GM18505 (cell line): ENCODE measurements around the gene TBCEL.

ENCODE experiments used
- ATAC-seq: cut with Tn5 transposase; IDR thresholded peaks from one replicate; pipeline ENCODE4 v1.9.1; 2021; ENCODE audit not compliant: unreplicated experiment
- POLR2A ChIP-seq: IDR thresholded peaks from 4 replicates; pipeline ENCODE4 v1.6.1; 2011; ENCODE audit warnings: borderline replicate concordance; ENCODE audit not compliant: insufficient read depth, insufficient read length; ENCODE audit errors: extremely low read depth

Gene TBCEL

GRCh38 chr11:121090145-121090721, 66.3 kb downstream of the TBCEL start:
- no peak for TF ChIP-seq POLR2A
- no peak for ATAC-seq

- ATAC-seq: no peak
- no peak for TF ChIP-seq POLR2A
These were observed 67.7 kb downstream of the TBCEL start for GRCh38 chr11:121091492-121092152.

DNA sequence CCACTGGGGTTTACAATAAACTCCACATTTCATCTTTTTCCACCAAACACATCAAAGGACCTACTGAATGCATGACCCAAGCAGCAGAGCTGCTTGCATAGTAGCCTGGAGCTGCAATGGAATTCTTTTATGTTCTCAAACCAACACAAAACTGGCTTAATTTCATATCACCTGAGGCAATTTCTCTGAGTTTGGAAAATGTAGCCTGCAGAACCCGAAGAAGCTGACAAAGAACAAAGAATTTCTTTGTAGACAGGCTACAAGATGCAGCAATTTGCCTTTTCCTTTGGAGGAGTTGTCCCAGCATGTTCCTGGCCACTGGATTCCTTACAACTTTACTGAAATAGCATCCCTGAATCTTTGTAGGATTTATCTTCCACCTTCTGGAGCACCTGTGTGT, 71.7 kb downstream of the TBCEL start:
- no peak for TF ChIP-seq POLR2A
- no peak for ATAC-seq

GRCh38 chr11:121099364-121099763, 75.5 kb downstream of the TBCEL start:
- no peak for ATAC-seq
- no peak for TF ChIP-seq POLR2A

GRCh38 chr11:121099885-121100284, 76.0 kb downstream of the TBCEL start:
- no peak for ATAC-seq
- TF ChIP-seq POLR2A: no peak

GRCh38 chr11:121100943-121101342, 77.0 kb downstream of the TBCEL start, which contains the start of gene TECTA:
TSS of gene TECTA (plus strand) at chr11:121101243. CDS start at chr11:121102666, 1,423 bp downstream.
- ATAC-seq: no peak
- TF ChIP-seq POLR2A: no peak

GRCh38 chr11:121104312-121104762, 80.4 kb downstream of the TBCEL start:
- ATAC-seq: no peak
- TF ChIP-seq POLR2A: no peak

- TF ChIP-seq POLR2A: no peak
- no peak for ATAC-seq
These were observed 81.2 kb downstream of the TBCEL start for GRCh38 chr11:121105063-121105480.

GRCh38 chr11:121105481-121106195, 81.7 kb downstream of the TBCEL start:
- ATAC-seq: no peak
- no peak for TF ChIP-seq POLR2A

- ATAC-seq: no peak
- no peak for TF ChIP-seq POLR2A
These were observed 82.9 kb downstream of the TBCEL start for GRCh38 chr11:121106812-121107211.

- no peak for TF ChIP-seq POLR2A
- ATAC-seq: no peak
These were observed 84.5 kb downstream of the TBCEL start for GRCh38 chr11:121108413-121108812.

GRCh38 chr11:121109471-121109870, 85.6 kb downstream of the TBCEL start:
- no peak for ATAC-seq
- TF ChIP-seq POLR2A: no peak

DNA sequence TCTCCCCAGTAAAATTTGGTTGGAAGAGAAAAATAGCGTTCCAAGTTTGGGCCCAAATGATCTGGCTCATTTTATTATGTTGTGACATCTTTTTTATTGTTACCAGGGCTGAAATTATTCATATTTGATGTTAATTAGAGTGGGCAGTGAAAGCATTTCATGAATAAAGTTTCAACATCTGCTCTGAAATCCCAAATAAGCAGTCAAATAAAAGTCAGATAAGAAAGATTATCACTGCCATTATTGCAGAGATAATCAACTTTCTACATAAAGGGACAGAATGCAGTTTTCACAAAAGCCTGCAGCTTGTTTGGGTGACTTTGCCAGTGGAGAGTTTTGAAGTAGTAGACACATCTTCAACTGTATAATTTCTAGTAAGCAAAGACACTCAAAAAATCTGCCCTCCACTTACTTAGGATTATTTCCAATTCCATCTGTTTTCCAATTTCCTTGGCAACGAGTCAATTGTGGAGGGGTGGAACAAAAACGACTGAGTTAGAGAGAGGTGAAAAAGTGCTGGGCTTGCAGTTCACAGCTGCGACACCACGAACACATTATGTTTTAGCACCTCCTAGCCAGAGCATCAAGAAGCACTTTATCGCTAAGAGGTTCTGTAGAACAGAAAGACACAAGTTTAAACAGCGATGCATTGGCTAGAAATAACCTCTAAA, 86.1 kb downstream of the TBCEL start:
- no peak for TF ChIP-seq POLR2A
- ATAC-seq: no peak
